ENCODE measurements around the gene UBTD1. TPM values are rescaled to one million over a fixed set of nuclear protein-coding genes. Genes with fewer than 3 reads are reported as not detected.

UBTD1 gene
- total RNA-seq, 1 donor from 2014 or later = 37.7 TPM

DNA sequence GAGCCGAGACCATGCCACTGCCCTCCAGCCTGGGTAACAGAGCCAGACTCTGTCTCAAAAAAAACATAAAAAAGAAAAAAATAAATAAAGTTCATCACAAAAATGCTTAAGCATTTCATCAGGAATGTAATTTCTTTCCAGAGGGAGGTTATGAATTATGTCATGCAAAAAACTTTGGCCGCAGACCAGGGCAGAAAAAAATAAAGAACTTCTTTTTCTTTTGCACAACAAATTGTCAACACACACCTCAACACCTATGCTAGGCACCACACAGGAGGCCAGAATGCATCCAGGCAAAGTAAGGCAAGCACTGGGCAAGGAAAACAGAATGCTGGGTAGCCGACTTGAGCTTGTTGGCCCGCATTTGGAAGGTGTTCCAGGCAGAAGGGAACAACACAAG lies 94.7 kb downstream of the UBTD1 start:
- Histone ChIP-seq H3K27me3 (ENCODE audit: low read depth) (no peaks in the 10 kb centered on the region), H3K36me3 (no peaks in the 10 kb centered on the region), H3K4me1 (peaks cover 11% of the 10 kb centered on the region), H3K4me3 (no peak overlapping the region), H3K27ac (peak overlapping the region; percentile 41), H3K9me3 (no peaks in the 10 kb centered on the region)
- no peak for ATAC-seq
- TF ChIP-seq, protein P1, sequence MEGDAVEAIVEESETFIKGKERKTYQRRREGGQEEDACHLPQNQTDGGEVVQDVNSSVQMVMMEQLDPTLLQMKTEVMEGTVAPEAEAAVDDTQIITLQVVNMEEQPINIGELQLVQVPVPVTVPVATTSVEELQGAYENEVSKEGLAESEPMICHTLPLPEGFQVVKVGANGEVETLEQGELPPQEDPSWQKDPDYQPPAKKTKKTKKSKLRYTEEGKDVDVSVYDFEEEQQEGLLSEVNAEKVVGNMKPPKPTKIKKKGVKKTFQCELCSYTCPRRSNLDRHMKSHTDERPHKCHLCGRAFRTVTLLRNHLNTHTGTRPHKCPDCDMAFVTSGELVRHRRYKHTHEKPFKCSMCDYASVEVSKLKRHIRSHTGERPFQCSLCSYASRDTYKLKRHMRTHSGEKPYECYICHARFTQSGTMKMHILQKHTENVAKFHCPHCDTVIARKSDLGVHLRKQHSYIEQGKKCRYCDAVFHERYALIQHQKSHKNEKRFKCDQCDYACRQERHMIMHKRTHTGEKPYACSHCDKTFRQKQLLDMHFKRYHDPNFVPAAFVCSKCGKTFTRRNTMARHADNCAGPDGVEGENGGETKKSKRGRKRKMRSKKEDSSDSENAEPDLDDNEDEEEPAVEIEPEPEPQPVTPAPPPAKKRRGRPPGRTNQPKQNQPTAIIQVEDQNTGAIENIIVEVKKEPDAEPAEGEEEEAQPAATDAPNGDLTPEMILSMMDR (IDR thresholded peaks at IDR 0.05) = no peak
- DNase-seq = no peak
- intact Hi-C loops (cut with DNase I) = no loop called here

DNA sequence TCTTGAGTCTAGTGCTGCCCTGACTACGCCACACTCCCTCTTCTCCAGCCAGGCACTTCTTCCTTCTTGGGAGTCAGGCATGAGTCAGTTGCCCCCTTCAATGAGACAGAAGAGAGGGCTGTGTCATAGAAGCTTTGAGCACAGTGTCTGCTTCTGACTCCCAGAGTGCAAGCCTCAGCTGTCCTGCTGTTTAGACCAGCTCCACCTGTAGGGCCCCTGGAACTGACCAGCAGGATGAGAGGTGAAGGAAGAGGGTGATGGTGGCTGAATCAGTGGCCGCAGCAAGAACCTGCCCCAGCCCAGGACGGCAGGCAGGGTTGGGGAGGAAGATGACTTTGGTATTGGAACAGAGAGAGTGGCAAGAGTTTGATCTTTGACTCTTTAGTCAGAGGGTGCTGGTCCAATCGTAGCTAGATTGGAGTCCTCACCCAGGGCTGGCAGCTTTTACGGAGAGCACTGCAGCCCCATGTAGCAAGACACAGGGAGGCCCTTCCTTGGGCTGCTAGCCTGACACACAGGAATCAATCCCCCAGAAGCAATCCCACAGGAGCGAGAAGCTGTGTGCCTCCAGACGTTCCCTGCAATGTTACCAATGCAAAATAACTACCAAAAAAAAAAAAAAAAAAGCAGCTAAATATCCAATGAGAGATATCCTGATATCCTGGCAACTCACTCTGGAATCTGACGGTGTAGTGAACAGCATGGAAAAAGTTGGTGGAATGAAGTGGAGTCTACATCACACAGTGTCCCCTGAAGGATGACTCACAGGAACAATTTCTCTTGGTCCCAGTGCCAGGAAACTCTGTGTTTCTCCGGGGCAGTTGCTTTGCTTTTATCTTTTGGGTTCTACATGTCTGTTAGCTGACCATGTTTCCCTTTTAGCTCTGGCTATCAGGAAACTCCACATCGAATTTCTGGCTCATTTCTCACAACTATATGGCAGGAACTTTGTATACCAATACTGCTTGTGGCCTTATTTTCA lies 97.7 kb downstream of the UBTD1 start:
- H3K9me3 ChIP-seq = no peaks in the 10 kb centered on the region
- H3K27me3 ChIP-seq (ENCODE audit: low read depth) = no peaks in the 10 kb centered on the region
- TF ChIP-seq, protein P1 (IDR thresholded peaks at IDR 0.05) = no peak
- DNase-seq = no peak
- no peaks in the 10 kb centered on the region for H3K36me3 ChIP-seq
- peak; percentile 81 to 88 for ATAC-seq
- peaks cover 11% of the 10 kb centered on the region for H3K4me1 ChIP-seq
- H3K27ac ChIP-seq = peak overlapping the region; percentile 74
- intact Hi-C loops (cut with DNase I) = no loop called here
- H3K4me3 ChIP-seq = no peak overlapping the region

DNA sequence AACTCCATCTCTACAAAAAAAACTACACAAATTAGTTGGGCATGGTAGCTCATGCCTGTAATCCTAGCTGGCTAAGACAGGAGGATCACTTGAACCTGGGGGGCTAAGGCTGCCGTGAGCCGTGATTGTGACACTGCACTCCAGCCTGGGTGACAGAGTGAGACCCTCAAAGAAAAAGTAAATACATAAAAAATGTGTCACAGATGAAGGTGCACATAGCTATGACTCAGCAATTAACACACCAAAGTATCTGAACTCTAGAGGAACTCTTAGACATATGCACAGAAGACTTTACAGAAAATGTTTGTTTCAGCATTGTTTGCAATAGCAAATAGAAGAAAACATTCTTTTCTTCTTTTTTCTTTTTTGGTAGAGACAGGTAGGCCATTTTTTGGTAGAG lies 99.1 kb downstream of the UBTD1 start:
- Histone ChIP-seq H3K36me3 (no peaks in the 10 kb centered on the region), H3K27ac (peak overlapping the region; percentile 74), H3K4me1 (peaks cover 11% of the 10 kb centered on the region), H3K27me3 (ENCODE audit: low read depth) (no peaks in the 10 kb centered on the region), H3K4me3 (no peak overlapping the region), H3K9me3 (no peaks in the 10 kb centered on the region)
- ATAC-seq (peak in 1 of 2 donors; percentile 12), DNase-seq (no peak)
- TF ChIP-seq, protein P1 (IDR thresholded peaks at IDR 0.05) = no peak
- intact Hi-C loops (cut with DNase I) = no loop called here

DNA sequence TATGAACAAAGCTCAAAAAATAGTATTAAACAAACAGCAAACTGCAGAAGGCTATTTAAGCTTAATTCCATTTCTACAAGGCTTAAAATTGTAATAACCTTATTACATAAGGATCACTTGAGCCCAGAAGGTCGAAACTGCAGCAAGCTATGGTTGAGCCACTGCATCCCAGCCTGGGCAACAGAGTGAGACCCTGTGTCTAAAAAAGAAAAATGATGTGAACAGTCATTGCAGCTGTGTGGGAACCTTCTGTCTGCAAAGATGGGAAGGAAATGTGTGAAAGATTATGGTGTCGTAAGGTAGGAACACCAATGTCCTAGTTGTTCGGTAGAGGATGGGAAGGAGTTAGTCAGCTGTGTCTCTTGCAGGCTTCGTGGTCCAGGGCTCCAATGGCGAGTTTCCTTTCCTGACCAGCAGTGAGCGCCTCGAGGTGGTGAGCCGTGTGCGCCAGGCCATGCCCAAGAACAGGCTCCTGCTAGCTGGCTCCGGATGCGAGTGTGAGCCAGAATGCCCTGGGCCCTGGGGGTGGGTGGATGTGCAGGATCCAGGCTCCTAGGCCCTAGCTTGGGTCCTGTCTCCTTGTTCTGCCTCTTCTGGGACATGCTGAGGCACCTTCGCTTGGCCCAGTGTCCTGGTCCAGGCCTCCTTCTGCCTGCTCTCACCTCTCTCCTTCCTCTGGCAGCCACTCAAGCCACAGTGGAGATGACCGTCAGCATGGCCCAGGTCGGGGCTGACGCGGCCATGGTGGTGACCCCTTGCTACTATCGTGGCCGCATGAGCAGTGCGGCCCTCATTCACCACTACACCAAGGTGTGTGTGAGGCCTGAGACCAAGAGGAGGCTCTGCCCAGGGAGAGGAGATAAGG lies 99.9 kb downstream of the UBTD1 start:
- H3K9me3 ChIP-seq = no peaks in the 10 kb centered on the region
- TF ChIP-seq, protein P1 (IDR thresholded peaks at IDR 0.05) = no peak
- intact Hi-C loops (cut with DNase I) = no loop called here
- H3K4me3 ChIP-seq = no peak overlapping the region
- no peak for ATAC-seq
- no peak for DNase-seq
- no peaks in the 10 kb centered on the region for H3K36me3 ChIP-seq
- H3K27me3 ChIP-seq (ENCODE audit: low read depth) = no peaks in the 10 kb centered on the region
- no peak overlapping the region for H3K27ac ChIP-seq
- H3K4me1 ChIP-seq = peaks cover 11% of the 10 kb centered on the region

DNA sequence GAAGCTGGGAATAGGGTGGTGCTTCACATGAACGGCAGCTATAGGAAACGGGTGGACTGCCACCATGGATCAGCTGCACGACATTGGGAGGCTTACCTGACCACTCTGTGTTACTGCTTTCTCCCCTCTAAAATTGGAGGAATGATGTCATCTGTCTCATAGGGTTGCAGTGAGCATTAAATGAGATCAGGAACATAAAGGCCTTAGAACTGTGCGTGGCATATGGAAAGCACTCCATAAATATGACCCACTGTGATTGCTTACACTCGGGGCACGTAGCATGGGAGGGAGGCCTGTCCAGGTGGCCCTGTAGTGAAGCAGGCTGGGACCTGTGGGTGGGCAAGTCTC lies 100.5 kb downstream of the UBTD1 start:
- no peak overlapping the region for H3K4me3 ChIP-seq
- no peaks in the 10 kb centered on the region for H3K27me3 ChIP-seq (ENCODE audit: low read depth)
- intact Hi-C loops (cut with DNase I) = no loop called here
- DNase-seq = no peak
- TF ChIP-seq, protein P1 (IDR thresholded peaks at IDR 0.05) = no peak
- no peak for ATAC-seq
- no peaks in the 10 kb centered on the region for H3K9me3 ChIP-seq
- no peaks in the 10 kb centered on the region for H3K36me3 ChIP-seq
- H3K4me1 ChIP-seq = peaks cover 11% of the 10 kb centered on the region
- H3K27ac ChIP-seq = no peak overlapping the region
